MM.1S (cell line): ENCODE results near the gene MYL4.

Source experiments
- DNase-seq: peaks from one replicate; pipeline ENCODE4 v3.0.0-alpha.2; 2015
- H2AFZ ChIP-seq: fragments of 300-600 bp; sonication (generic); 2 replicates; pipeline ENCODE4 v1.6.0; 2016; ENCODE audit warnings: antibody characterized with exemption, low read length
- H3F3A ChIP-seq: fragments of 300-600 bp; sonication (generic); 2 replicates; pipeline ENCODE4 v1.6.1; 2016; ENCODE audit warnings: mild to moderate bottlenecking, antibody characterized with exemption, low read length, moderate library complexity, mixed read lengths; ENCODE audit not compliant: insufficient read depth
- H3K27ac ChIP-seq: fragments of 300-600 bp; sonication (generic); 2 replicates; pipeline ENCODE4 v1.5.1; 2016; ENCODE audit warnings: mild to moderate bottlenecking, low read length
- H3K27me3 ChIP-seq: fragments of 300-600 bp; sonication (generic); replicated peaks from 2 replicates; pipeline ENCODE4 v1.6.0; 2016; ENCODE audit warnings: low read length; ENCODE audit not compliant: insufficient read depth
- H3K36me3 ChIP-seq: fragments of 300-600 bp; sonication (generic); replicated peaks from 2 replicates; pipeline ENCODE4 v1.6.1; 2016; ENCODE audit warnings: mild to moderate bottlenecking, low read length, mixed read lengths; ENCODE audit not compliant: insufficient read depth
- H3K4me1 ChIP-seq: fragments of 300-600 bp; sonication (generic); 2 replicates; pipeline ENCODE4 v1.6.1; 2016; ENCODE audit warnings: low read length, mixed read lengths
- H3K4me2 ChIP-seq: fragments of 300-600 bp; sonication (generic); 2 replicates; pipeline ENCODE4 v1.6.0; 2016; ENCODE audit warnings: low read depth, low read length
- H3K4me3 ChIP-seq: fragments of 300-600 bp; sonication (generic); 2 replicates; pipeline ENCODE4 v1.5.1; 2016; ENCODE audit warnings: low read length, mixed read lengths
- H3K79me2 ChIP-seq: fragments of 300-600 bp; sonication (generic); 2 replicates; pipeline ENCODE4 v1.6.1; 2016; ENCODE audit warnings: mixed run types, low read length, mixed read lengths
- H3K9ac ChIP-seq: fragments of 300-600 bp; sonication (generic); 2 replicates; pipeline ENCODE4 v1.6.1; 2016; ENCODE audit warnings: low read length, mixed read lengths
- H3K9me2 ChIP-seq: fragments of 300-600 bp; sonication (generic); replicated peaks from 2 replicates; pipeline ENCODE4 v1.6.1; 2016; ENCODE audit warnings: mild to moderate bottlenecking, low read length, mixed read lengths; ENCODE audit not compliant: insufficient read depth
- H3K9me3 ChIP-seq: fragments of 300-600 bp; sonication (generic); replicated peaks from 2 replicates; pipeline ENCODE4 v1.6.1; 2016; ENCODE audit warnings: mild to moderate bottlenecking, low read length, mixed read lengths; ENCODE audit not compliant: insufficient read depth
- H4K20me1 ChIP-seq: fragments of 300-600 bp; sonication (generic); 2 replicates; pipeline ENCODE4 v1.6.1; 2016; ENCODE audit warnings: mild to moderate bottlenecking, low read length, moderate library complexity, mixed read lengths; ENCODE audit not compliant: insufficient read depth
- EZH2 ChIP-seq: fragments of 300-600 bp; sonication (generic); optimal IDR thresholded peaks from 2 replicates; pipeline ENCODE3; 2017; ENCODE audit warnings: low read depth, mild to moderate bottlenecking, antibody characterized with exemption, low read length, mixed read lengths
- EZH2phosphoT487 ChIP-seq: fragments of 300-600 bp; sonication (generic); IDR thresholded peaks from 2 replicates; pipeline ENCODE4 v1.6.1; 2018; ENCODE audit warnings: antibody characterized with exemption, low read length
- TF ChIP-seq, protein P1 (sequence below): fragments of 300-600 bp; sonication (generic); IDR thresholded peaks from 2 replicates; pipeline ENCODE4 v1.5.1; 2016; ENCODE audit warnings: antibody characterized with exemption, low read length, mixed read lengths

MYL4 gene

DNA sequence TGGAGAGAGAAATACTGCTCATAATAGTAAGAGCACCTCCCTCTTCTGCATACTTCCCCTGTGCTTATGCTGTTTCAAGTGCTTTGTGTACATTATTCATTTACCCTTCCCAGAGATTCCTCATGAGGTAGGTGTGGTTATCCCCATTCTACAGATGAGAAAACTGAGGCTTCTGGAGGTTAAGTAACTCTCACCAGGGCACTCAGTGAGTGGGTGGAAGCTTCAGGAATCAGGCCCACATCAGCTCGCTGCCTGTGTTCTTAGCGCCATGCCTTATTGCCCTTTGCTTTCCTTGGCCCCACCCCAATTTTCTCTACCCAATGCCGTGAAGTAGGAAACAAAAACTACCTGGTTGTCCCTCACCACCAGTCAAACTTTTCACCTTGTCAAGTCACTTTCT, 26.4 kb downstream of the MYL4 start:
- Histone ChIP-seq H3K9me2 (no peaks in the 10 kb centered on the region), H3K4me3 (no peak overlapping the region), H3F3A (no peaks in the 10 kb centered on the region), H3K79me2 (no peaks in the 10 kb centered on the region), H3K9me3 (no peaks in the 10 kb centered on the region), H3K27ac (no peak overlapping the region), H4K20me1 (no peaks in the 10 kb centered on the region), H3K4me2 (no peak overlapping the region), H3K36me3 (no peaks in the 10 kb centered on the region), H3K4me1 (peaks cover 16% of the 10 kb centered on the region), H3K9ac (no peak overlapping the region), H3K27me3 (no peaks in the 10 kb centered on the region), H2AFZ (no peak overlapping the region)
- TF ChIP-seq EZH2phosphoT487 (no peak), EZH2 (no peak)
- TF ChIP-seq, protein P1, sequence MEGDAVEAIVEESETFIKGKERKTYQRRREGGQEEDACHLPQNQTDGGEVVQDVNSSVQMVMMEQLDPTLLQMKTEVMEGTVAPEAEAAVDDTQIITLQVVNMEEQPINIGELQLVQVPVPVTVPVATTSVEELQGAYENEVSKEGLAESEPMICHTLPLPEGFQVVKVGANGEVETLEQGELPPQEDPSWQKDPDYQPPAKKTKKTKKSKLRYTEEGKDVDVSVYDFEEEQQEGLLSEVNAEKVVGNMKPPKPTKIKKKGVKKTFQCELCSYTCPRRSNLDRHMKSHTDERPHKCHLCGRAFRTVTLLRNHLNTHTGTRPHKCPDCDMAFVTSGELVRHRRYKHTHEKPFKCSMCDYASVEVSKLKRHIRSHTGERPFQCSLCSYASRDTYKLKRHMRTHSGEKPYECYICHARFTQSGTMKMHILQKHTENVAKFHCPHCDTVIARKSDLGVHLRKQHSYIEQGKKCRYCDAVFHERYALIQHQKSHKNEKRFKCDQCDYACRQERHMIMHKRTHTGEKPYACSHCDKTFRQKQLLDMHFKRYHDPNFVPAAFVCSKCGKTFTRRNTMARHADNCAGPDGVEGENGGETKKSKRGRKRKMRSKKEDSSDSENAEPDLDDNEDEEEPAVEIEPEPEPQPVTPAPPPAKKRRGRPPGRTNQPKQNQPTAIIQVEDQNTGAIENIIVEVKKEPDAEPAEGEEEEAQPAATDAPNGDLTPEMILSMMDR, result no peak
- no peak for DNase-seq

DNA sequence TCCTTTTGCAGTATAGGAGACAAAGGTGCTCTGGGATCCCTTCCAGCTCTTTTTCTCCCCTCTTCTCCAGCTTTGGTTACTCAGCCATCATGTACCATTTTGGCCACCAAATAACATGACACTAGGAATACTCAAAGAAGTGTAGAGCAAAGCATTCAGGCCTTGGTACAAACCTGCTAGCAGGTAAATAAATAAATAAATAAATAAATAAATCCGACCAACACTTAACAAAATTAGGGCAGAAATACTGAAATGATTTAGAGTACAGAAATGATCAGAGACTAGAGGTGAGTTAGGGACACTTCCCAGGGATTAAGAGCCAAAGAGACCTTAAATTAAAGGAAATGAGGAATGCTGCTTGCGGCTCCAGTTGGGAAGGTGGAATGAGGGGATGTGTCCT, 26.8 kb downstream of the MYL4 start:
- no peak overlapping the region for H2AFZ ChIP-seq
- TF ChIP-seq EZH2, result no peak
- TF ChIP-seq EZH2phosphoT487, result no peak
- TF ChIP-seq, protein P1, result no peak
- no peaks in the 10 kb centered on the region for H3K9me2 ChIP-seq
- no peak overlapping the region for H3K27ac ChIP-seq
- peaks cover 19% of the 10 kb centered on the region for H3K4me1 ChIP-seq
- H3K9me3 ChIP-seq, result no peaks in the 10 kb centered on the region
- H3K4me2 ChIP-seq, result no peak overlapping the region
- H3K9ac ChIP-seq, result no peak overlapping the region
- DNase-seq, result no peak
- no peaks in the 10 kb centered on the region for H3K79me2 ChIP-seq
- H3K36me3 ChIP-seq, result no peaks in the 10 kb centered on the region
- H3K27me3 ChIP-seq, result no peaks in the 10 kb centered on the region
- no peaks in the 10 kb centered on the region for H4K20me1 ChIP-seq
- H3F3A ChIP-seq, result no peaks in the 10 kb centered on the region
- H3K4me3 ChIP-seq, result no peak overlapping the region

DNA sequence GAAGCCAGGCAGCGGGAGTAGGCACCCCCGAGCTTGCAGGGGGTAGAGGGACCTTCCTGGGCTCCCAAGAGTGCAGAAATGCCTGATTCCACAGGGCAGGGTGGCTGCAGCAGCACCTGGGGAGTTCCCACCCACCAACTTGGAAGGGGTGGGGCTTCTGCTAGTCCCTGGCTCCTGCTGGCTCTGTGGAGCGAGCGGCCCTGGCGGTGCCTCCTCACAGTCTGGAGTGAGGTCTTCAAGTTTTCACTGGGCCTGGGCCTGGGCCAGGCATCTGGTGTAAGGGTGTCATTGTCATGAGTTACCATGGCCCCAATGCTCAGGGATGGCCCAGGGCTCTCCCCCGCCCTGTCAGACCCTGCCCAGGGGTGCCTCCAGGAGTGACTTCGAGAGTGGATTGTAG, 28.7 kb downstream of the MYL4 start:
- no peak for DNase-seq
- Histone ChIP-seq H3K27me3 (no peaks in the 10 kb centered on the region), H3F3A (no peaks in the 10 kb centered on the region), H3K4me3 (no peak overlapping the region), H3K27ac (no peak overlapping the region), H3K4me2 (no peak overlapping the region), H3K9me3 (no peaks in the 10 kb centered on the region), H3K9me2 (no peaks in the 10 kb centered on the region), H3K79me2 (no peaks in the 10 kb centered on the region), H2AFZ (no peak overlapping the region), H4K20me1 (no peaks in the 10 kb centered on the region), H3K4me1 (peaks cover 15% of the 10 kb centered on the region), H3K9ac (no peak overlapping the region), H3K36me3 (no peaks in the 10 kb centered on the region)
- TF ChIP-seq, protein P1, result no peak
- TF ChIP-seq EZH2phosphoT487 (no peak), EZH2 (no peak)
